ENCODE measurements around the gene SLC25A24.
"Not testable (repeated sequence)": the region's sequence is repeated elsewhere in the genome, so short reads cannot be mapped to it uniquely, and the experiment has no call there.

SLC25A24 gene

GRCh38 chr1:108214641-108215465 is 14.7 kb upstream of the SLC25A24 start:
- TF ChIP-seq CTCF (IDR thresholded peaks at IDR 0.05; ENCODE audit: unreplicated experiment in 3 of 3): peak; percentile 69 to 77 (median 72)
- H3K9me3 Mint-ChIP-seq; H3K36me3 Mint-ChIP-seq (ENCODE audit: low read depth); H3K27me3 Mint-ChIP-seq (ENCODE audit: low read depth); H3K27ac Mint-ChIP-seq; H3K4me3 Mint-ChIP-seq; H3K4me1 Mint-ChIP-seq: not testable (repeated sequence)

GRCh38 chr1:108211014-108211413 is 10.9 kb upstream of the SLC25A24 start:
- H3K27ac Mint-ChIP-seq: no peak overlapping the region
- no peaks in the 10 kb centered on the region for H3K4me1 Mint-ChIP-seq
- TF ChIP-seq CTCF (IDR thresholded peaks at IDR 0.05; ENCODE audit: unreplicated experiment in 3 of 3): no peak
- no peaks in the 10 kb centered on the region for H3K36me3 Mint-ChIP-seq (ENCODE audit: low read depth)
- peaks cover 4% of the 10 kb centered on the region for H3K9me3 Mint-ChIP-seq
- H3K4me3 Mint-ChIP-seq: no peak overlapping the region
- H3K27me3 Mint-ChIP-seq (ENCODE audit: low read depth): peaks cover 5% of the 10 kb centered on the region

GRCh38 chr1:108209456-108210108 is 9.4 kb upstream of the SLC25A24 start:
- Mint-ChIP-seq H3K4me3 (no peak overlapping the region), H3K36me3 (ENCODE audit: low read depth) (no peaks in the 10 kb centered on the region), H3K4me1 (no peaks in the 10 kb centered on the region), H3K9me3 (peaks cover 10% of the 10 kb centered on the region), H3K27me3 (ENCODE audit: low read depth) (peaks cover 5% of the 10 kb centered on the region), H3K27ac (no peak overlapping the region)
- TF ChIP-seq CTCF (IDR thresholded peaks at IDR 0.05; ENCODE audit: unreplicated experiment in 3 of 3): no peak

GRCh38 chr1:108208724-108209446 is 8.7 kb upstream of the SLC25A24 start:
- H3K4me3 Mint-ChIP-seq: no peak overlapping the region
- TF ChIP-seq CTCF (IDR thresholded peaks at IDR 0.05; ENCODE audit: unreplicated experiment in 3 of 3): no peak
- H3K4me1 Mint-ChIP-seq: no peaks in the 10 kb centered on the region
- H3K27ac Mint-ChIP-seq: no peak overlapping the region
- peaks cover 5% of the 10 kb centered on the region for H3K27me3 Mint-ChIP-seq (ENCODE audit: low read depth)
- H3K9me3 Mint-ChIP-seq: peaks cover 15% of the 10 kb centered on the region
- H3K36me3 Mint-ChIP-seq (ENCODE audit: low read depth): peaks cover 4% of the 10 kb centered on the region

- H3K27me3 Mint-ChIP-seq (ENCODE audit: low read depth); H3K36me3 Mint-ChIP-seq (ENCODE audit: low read depth); H3K4me3 Mint-ChIP-seq; H3K27ac Mint-ChIP-seq: not testable (repeated sequence)
- peaks cover 20% of the 10 kb centered on the region for H3K4me1 Mint-ChIP-seq
- H3K9me3 Mint-ChIP-seq: peaks cover 15% of the 10 kb centered on the region
Observed at GRCh38 chr1:108203582-108203981, 3.4 kb upstream of the SLC25A24 start.

- H3K4me1 Mint-ChIP-seq: peaks cover 32% of the 10 kb centered on the region
- H3K36me3 Mint-ChIP-seq (ENCODE audit: low read depth): peaks cover 21% of the 10 kb centered on the region
- H3K9me3 Mint-ChIP-seq: peaks cover 14% of the 10 kb centered on the region
- TF ChIP-seq CTCF (IDR thresholded peaks at IDR 0.05; ENCODE audit: unreplicated experiment in 3 of 3): no peak
- H3K27ac Mint-ChIP-seq: peak overlapping the region; percentile 95 to 98 (median 97)
- H3K27me3 Mint-ChIP-seq (ENCODE audit: low read depth): peaks cover 5% of the 10 kb centered on the region
- H3K4me3 Mint-ChIP-seq: peak overlapping the region; percentile 93 to 96 (median 96)
Observed at GRCh38 chr1:108201687-108202086, 1.5 kb upstream of the SLC25A24 start.
